K562 (cell line): ENCODE data around the gene ANO10. TPM values are rescaled to one million over a fixed set of nuclear protein-coding genes. Genes with fewer than 3 reads are reported as not detected.

Experiments
- CBX1 ChIP-seq: sonication (generic); IDR thresholded peaks from 2 replicates; pipeline ENCODE4 v1.6.1; 2016; ENCODE audit warnings: antibody characterized with exemption, low read depth, mild to moderate bottlenecking
- FOS ChIP-seq: IDR thresholded peaks from 3 replicates; pipeline ENCODE4 v1.6.1; 2011; ENCODE audit not compliant: insufficient read length; ENCODE audit errors: extremely low read depth
- GTF2F1 ChIP-seq: IDR thresholded peaks from 2 replicates; pipeline ENCODE4 v1.6.1; 2011; ENCODE audit warnings: low read depth, low read length, improper control_type of control experiment
- MEF2A ChIP-seq: IDR thresholded peaks from 2 replicates; pipeline ENCODE4 v1.6.1; 2011; ENCODE audit warnings: low read depth, mild to moderate bottlenecking, low read length, moderate library complexity; ENCODE audit not compliant: control insufficient read depth
- MTA3 ChIP-seq: fragments of 450-650 bp; formaldehyde crosslinking; IDR thresholded peaks from 2 replicates; pipeline ENCODE4 v1.6.1; 2017; ENCODE audit warnings: mild to moderate bottlenecking, borderline replicate concordance
- NBN ChIP-seq: fragments of 450-650 bp; IDR thresholded peaks from 2 replicates; pipeline ENCODE4 v1.6.1; 2016; ENCODE audit warnings: low read depth, mild to moderate bottlenecking
- NKRF ChIP-seq: fragments of 450-650 bp; IDR thresholded peaks from 2 replicates; pipeline ENCODE4 v1.6.1; 2016; ENCODE audit warnings: borderline replicate concordance
- TRIM24 ChIP-seq, 2 experiments: fragments of 450-650 bp; IDR thresholded peaks; 2 replicates each; pipeline ENCODE4 v1.6.1; 2016
- XRCC3 ChIP-seq: fragments of 450-650 bp; IDR thresholded peaks from 2 replicates; pipeline ENCODE4 v1.6.1; 2017; ENCODE audit warnings: mild to moderate bottlenecking, moderate library complexity
- ZNF668 ChIP-seq: fragments of 250-450 bp; sonication (Bioruptor Pico); IDR thresholded peaks from 2 replicates; pipeline ENCODE4 v1.8.0; 2022; ENCODE audit warnings: mild to moderate bottlenecking, inconsistent platforms
- ZSCAN29 ChIP-seq: fragments of 450-650 bp; IDR thresholded peaks from 2 replicates; pipeline ENCODE4 v1.6.1; 2017
- polyA plus RNA-seq, 8 experiments: library from polyadenylated mRNA; depleted of rRNA in 4 of 8; stranded (reverse) in 5 of 8; unstranded in 3 of 8; fragments of >200 nt; fragmentation: Nextera tagmentation in 2 of 8; fragmentation: Illumina TruSeq in 1 of 8; extraction: Ambion mirVana in 2 of 8; extraction: Trizol in 1 of 8; gene quantifications; 2 replicates each; pipeline versions ENCODE4 v1.2.1 to v1.2.3, GENCODE V29; 2011 to 2014; ENCODE audit warnings: inconsistent platforms in 1 of 8, missing spikeins in 1 of 8
- total RNA-seq, 7 experiments: library from RNA; depleted of rRNA in 6 of 7; stranded (reverse); fragments of >200 nt in 6 of 7; fragmentation: Illumina TruSeq in 2 of 7; extraction: Trizol in 2 of 7; gene quantifications; 2 replicates each; pipeline versions ENCODE4 v1.2.1 to v1.2.3, GENCODE V29; 2011 to 2021; ENCODE audit warnings: low replicate concordance in 1 of 7
- TF ChIP-seq, protein P1 (sequence below): fragments of 450-650 bp; IDR thresholded peaks from 2 replicates; pipeline ENCODE4 v1.6.1; 2016
- TF ChIP-seq, protein P2 (sequence below): fragments of 450-650 bp; IDR thresholded peaks from 2 replicates; pipeline ENCODE4 v1.7.1; 2018; ENCODE audit warnings: mild to moderate bottlenecking, low read depth; ENCODE audit not compliant: partially characterized antibody
- TF ChIP-seq, protein P3 (sequence below), 2 experiments: IDR thresholded peaks in 1 of 2; conservative IDR thresholded peaks in 1 of 2; 2 replicates each; pipeline ENCODE4 v1.6.1; 2016; ENCODE audit warnings: low read depth in 2 of 2, mild to moderate bottlenecking in 1 of 2, missing compliant biosample characterization in 1 of 2, missing genetic modification characterization in 1 of 2, moderate library complexity in 1 of 2
- TF ChIP-seq, protein P4 (sequence below): fragments of 450-650 bp; IDR thresholded peaks from 2 replicates; pipeline ENCODE4 v1.6.1; 2018; ENCODE audit warnings: mild to moderate bottlenecking, low read depth; ENCODE audit not compliant: partially characterized antibody
- TF ChIP-seq, protein P5 (sequence below): conservative IDR thresholded peaks from 2 replicates; pipeline ENCODE4 v1.6.1; 2011; ENCODE audit warnings: low read depth, mild to moderate bottlenecking, low read length; ENCODE audit not compliant: control insufficient read depth

The ANO10 gene
- total and polyA plus RNA-seq, 9 of the 15 experiments (the other 6 are each of a cell fraction or from before 2014, with no cell fraction given): 6.4 to 46.0 (median 32.3) TPM

DNA sequence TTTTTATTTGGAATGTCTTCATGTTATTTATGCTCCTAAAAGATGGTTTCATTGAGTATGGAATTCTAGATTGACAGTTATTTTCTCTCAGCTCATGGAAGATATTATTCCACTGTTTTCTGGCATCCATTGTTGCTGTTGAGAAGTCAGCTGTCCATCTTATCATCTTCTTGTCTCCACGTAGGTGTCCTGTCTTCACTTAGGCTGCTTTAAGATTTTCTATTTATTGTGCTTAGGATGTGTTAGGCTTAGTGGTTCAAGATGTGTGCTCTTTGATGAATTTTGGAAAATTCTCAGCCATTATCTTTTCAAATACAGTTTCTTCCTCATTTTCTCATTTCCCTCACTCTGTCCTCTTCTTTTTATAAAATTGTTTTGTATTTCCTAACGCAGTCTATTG, 283.5 kb downstream of the ANO10 start (continued):
- TF ChIP-seq FOS (no peak), TRIM24 (IDR thresholded peaks at IDR 0.05) (peak; percentile 67 to 86; a peak in 3 of 4 replicates), MTA3 (peak; percentile 48; the same call in 1 of the 2 replicates), NBN (0 out of 2 replicates have a peak, but pooled peaks have one; percentile 77), MEF2A (no peak), ZSCAN29 (no peak), NKRF (peak; percentile 38; the same call in 1 of the 2 replicates), XRCC3 (peak; percentile 93), ZNF668 (CRISPR knock-in tag) (peak; percentile 61; the same call in 1 of the 2 replicates), GTF2F1 (no peak), CBX1 (peak; percentile 92; the same call in 1 of the 2 replicates)
- TF ChIP-seq, protein P1, sequence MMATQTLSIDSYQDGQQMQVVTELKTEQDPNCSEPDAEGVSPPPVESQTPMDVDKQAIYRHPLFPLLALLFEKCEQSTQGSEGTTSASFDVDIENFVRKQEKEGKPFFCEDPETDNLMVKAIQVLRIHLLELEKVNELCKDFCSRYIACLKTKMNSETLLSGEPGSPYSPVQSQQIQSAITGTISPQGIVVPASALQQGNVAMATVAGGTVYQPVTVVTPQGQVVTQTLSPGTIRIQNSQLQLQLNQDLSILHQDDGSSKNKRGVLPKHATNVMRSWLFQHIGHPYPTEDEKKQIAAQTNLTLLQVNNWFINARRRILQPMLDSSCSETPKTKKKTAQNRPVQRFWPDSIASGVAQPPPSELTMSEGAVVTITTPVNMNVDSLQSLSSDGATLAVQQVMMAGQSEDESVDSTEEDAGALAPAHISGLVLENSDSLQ: peak; percentile 50
- TF ChIP-seq, protein P2, sequence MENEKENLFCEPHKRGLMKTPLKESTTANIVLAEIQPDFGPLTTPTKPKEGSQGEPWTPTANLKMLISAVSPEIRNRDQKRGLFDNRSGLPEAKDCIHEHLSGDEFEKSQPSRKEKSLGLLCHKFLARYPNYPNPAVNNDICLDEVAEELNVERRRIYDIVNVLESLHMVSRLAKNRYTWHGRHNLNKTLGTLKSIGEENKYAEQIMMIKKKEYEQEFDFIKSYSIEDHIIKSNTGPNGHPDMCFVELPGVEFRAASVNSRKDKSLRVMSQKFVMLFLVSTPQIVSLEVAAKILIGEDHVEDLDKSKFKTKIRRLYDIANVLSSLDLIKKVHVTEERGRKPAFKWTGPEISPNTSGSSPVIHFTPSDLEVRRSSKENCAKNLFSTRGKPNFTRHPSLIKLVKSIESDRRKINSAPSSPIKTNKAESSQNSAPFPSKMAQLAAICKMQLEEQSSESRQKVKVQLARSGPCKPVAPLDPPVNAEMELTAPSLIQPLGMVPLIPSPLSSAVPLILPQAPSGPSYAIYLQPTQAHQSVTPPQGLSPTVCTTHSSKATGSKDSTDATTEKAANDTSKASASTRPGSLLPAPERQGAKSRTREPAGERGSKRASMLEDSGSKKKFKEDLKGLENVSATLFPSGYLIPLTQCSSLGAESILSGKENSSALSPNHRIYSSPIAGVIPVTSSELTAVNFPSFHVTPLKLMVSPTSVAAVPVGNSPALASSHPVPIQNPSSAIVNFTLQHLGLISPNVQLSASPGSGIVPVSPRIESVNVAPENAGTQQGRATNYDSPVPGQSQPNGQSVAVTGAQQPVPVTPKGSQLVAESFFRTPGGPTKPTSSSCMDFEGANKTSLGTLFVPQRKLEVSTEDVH: peak; percentile 26
- TF ChIP-seq, protein P3, sequence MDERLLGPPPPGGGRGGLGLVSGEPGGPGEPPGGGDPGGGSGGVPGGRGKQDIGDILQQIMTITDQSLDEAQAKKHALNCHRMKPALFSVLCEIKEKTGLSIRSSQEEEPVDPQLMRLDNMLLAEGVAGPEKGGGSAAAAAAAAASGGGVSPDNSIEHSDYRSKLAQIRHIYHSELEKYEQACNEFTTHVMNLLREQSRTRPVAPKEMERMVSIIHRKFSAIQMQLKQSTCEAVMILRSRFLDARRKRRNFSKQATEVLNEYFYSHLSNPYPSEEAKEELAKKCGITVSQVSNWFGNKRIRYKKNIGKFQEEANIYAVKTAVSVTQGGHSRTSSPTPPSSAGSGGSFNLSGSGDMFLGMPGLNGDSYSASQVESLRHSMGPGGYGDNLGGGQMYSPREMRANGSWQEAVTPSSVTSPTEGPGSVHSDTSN (CRISPR knock-in tag; IDR thresholded peaks at IDR 0.05; ENCODE audit: low read depth): no peak
- TF ChIP-seq, protein P3 (tag; conservative IDR thresholded peaks at IDR 0.05; ENCODE audit: low read depth): no peak
- TF ChIP-seq, protein P4, sequence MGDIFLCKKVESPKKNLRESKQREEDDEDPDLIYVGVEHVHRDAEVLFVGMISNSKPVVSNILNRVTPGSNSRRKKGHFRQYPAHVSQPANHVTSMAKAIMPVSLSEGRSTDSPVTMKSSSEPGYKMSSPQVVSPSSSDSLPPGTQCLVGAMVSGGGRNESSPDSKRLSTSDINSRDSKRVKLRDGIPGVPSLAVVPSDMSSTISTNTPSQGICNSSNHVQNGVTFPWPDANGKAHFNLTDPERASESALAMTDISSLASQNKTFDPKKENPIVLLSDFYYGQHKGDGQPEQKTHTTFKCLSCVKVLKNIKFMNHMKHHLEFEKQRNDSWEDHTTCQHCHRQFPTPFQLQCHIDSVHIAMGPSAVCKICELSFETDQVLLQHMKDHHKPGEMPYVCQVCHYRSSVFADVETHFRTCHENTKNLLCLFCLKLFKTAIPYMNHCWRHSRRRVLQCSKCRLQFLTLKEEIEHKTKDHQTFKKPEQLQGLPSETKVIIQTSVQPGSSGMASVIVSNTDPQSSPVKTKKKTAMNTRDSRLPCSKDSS: peak; percentile 83
- TF ChIP-seq, protein P5, sequence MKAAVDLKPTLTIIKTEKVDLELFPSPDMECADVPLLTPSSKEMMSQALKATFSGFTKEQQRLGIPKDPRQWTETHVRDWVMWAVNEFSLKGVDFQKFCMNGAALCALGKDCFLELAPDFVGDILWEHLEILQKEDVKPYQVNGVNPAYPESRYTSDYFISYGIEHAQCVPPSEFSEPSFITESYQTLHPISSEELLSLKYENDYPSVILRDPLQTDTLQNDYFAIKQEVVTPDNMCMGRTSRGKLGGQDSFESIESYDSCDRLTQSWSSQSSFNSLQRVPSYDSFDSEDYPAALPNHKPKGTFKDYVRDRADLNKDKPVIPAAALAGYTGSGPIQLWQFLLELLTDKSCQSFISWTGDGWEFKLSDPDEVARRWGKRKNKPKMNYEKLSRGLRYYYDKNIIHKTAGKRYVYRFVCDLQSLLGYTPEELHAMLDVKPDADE: no peak
